ENCODE data around the gene TPX2. TPM values are rescaled to one million over a fixed set of nuclear protein-coding genes. Genes with fewer than 3 reads are reported as not detected.

Gene TPX2
- total and polyA plus RNA-seq, 2 donors (not counting 3 experiments of a cell fraction or from before 2014, with no cell fraction given): 24.8 to 114 TPM

- peaks cover 82% of the 10 kb centered on the region for H3K79me2 ChIP-seq (ENCODE audit: control insufficient read depth, insufficient read depth, low read length)
- intact Hi-C loops (cut with micrococcal nuclease): no loop called here
- H3K36me3 ChIP-seq (ENCODE audit: control insufficient read depth in 2 of 2, extremely low read depth in 1 of 2, insufficient read depth in 2 of 2, low read length in 2 of 2): peaks cover 4 to 10% of the 10 kb centered on the region in 2 experiments
- no peak overlapping the region for H3K27ac ChIP-seq (ENCODE audit: insufficient read depth, low read depth, low read length)
- no peak overlapping the region for H2AFZ ChIP-seq (ENCODE audit: low read depth, low read length)
- no peaks in the 10 kb centered on the region for H3K9me3 ChIP-seq (replicated peaks; ENCODE audit: control insufficient read depth, insufficient read depth, low read length)
- no peak overlapping the region for H3K9ac ChIP-seq (replicated peaks; ENCODE audit: extremely low read depth, insufficient read depth, low read length)
- DNase-seq (ENCODE audit: low read depth, low spot score) (no peak), FAIRE-seq (no peak)
- H4K20me1 ChIP-seq (replicated peaks; ENCODE audit: control insufficient read depth, extremely low read depth, insufficient read depth, low read length): no peaks in the 10 kb centered on the region
- peaks cover 78% of the 10 kb centered on the region for H3K4me1 ChIP-seq (ENCODE audit: control insufficient read depth, extremely low read depth, insufficient read depth, low read length)
- H3K4me3 ChIP-seq (replicated peaks in 1 of 3; ENCODE audit: insufficient read depth in 1 of 3, low read depth in 1 of 3, low read length in 3 of 3): no peak overlapping the region
- peak overlapping the region; percentile 66 for H3K4me2 ChIP-seq (ENCODE audit: insufficient read depth, low read length)
- no peak for TF ChIP-seq GATA2 (IDR thresholded peaks at IDR 0.05; ENCODE audit: insufficient read depth, insufficient read length, low read depth, low read length)
- no peak for TF ChIP-seq JUN (IDR thresholded peaks at IDR 0.05; ENCODE audit: borderline replicate concordance, insufficient read depth, insufficient read length, low read depth)
- no peak for TF ChIP-seq MYC (IDR thresholded peaks at IDR 0.05; ENCODE audit: low read depth, low read length)
- TF ChIP-seq EZH2 (IDR thresholded peaks at IDR 0.05; ENCODE audit: borderline replicate concordance, low read depth, low read length, severe bottlenecking): no peak
- no peak for TF ChIP-seq POLR2AphosphoS5 (IDR thresholded peaks at IDR 0.05; ENCODE audit: insufficient read depth, low read depth, low read length)
- TF ChIP-seq, protein P1, sequence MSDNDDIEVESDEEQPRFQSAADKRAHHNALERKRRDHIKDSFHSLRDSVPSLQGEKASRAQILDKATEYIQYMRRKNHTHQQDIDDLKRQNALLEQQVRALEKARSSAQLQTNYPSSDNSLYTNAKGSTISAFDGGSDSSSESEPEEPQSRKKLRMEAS (IDR thresholded peaks at IDR 0.05; ENCODE audit: insufficient read depth, insufficient read length): no peak
- no peak for TF ChIP-seq POLR2A (IDR thresholded peaks at IDR 0.05; ENCODE audit: low read depth, low read length)
- TF ChIP-seq FOS (IDR thresholded peaks at IDR 0.05; ENCODE audit: borderline replicate concordance, insufficient read depth, low read length): no peak
- no peak for TF ChIP-seq CTCF (IDR thresholded peaks at IDR 0.05; ENCODE audit: extremely low read depth in 1 of 2, insufficient read depth in 1 of 2, low read depth in 1 of 2, low read length in 2 of 2)
- dilution Hi-C loops (cut with MboI; ENCODE audit: extremely low pct_ligation_motif_present, low sequenced_read_pairs): no loop called here
- H3K9me1 ChIP-seq (replicated peaks; ENCODE audit: control insufficient read depth, extremely low read depth, insufficient read depth, low read length): no peaks in the 10 kb centered on the region
- BruUV-seq (replicated peaks): no TSS peak
- CTCF ChIA-PET: interaction anchor here (0.6 to 10.5 kb wide), 5 partner anchors 17 to 158 kb away, joined by 3 to 658 read pairs (median 7); no protein-coding TSS in a partner anchor
- no peaks in the 10 kb centered on the region for H3K27me3 ChIP-seq (ENCODE audit: control insufficient read depth in 2 of 2, insufficient read depth in 2 of 2, low read length in 2 of 2)
- POLR2A ChIA-PET: no interaction called here
Measured at GRCh38 chr20:31715766-31716165, 23.3 kb upstream of the TPX2 start.

Data from endothelial cell of umbilical vein (primary cell).